Endothelial cell of umbilical vein (primary cell): ENCODE data around the gene TMEM169. TPM values are rescaled to one million over a fixed set of nuclear protein-coding genes. Genes with fewer than 3 reads are reported as not detected.

ENCODE experiments used
- Bru-seq: library from RNA; stranded (reverse); fragments of 400-500 nt; gene quantifications from one replicate; lab custom pipeline; 2021; lab: Mats Ljungman, UMichigan
- BruChase-seq, 2 experiments: library from RNA; stranded (reverse); fragments of 400-500 nt; gene quantifications; one replicate each; lab custom pipeline; 2021; lab: Mats Ljungman, UMichigan
- BruUV-seq: library from RNA; stranded (reverse); fragments of 400-500 nt; replicated peaks from 2 replicates; lab custom pipeline; 2021; lab: Mats Ljungman, UMichigan
- CTCF ChIA-PET: fragments of 300-600, 350-600 bp; sonication (Branson Sonifier 250); formaldehyde crosslinking; loops from one replicate; lab custom pipeline; 2021; ENCODE audit warnings: antibody characterized with exemption, inconsistent platforms; lab: Charles Lee
- POLR2A ChIA-PET: fragments of 300-600, 350-600 bp; sonication (Branson Sonifier 250); formaldehyde crosslinking; loops from one replicate; lab custom pipeline; 2021; ENCODE audit warnings: antibody characterized with exemption, inconsistent platforms; lab: Charles Lee
- DNase-seq: peaks from one replicate; pipeline ENCODE4 v3.0.0-alpha.2; 2011; ENCODE audit warnings: low read depth, low spot score
- FAIRE-seq: peaks from 2 replicates; lab custom pipeline; 2011; peaks lifted over from hg19 to GRCh38; lab: Jason Lieb, UNC
- H2AFZ ChIP-seq: 2 replicates; pipeline ENCODE4 v1.6.0; 2012; ENCODE audit warnings: low read depth, low read length, control low read depth, inconsistent platforms
- H3K27ac ChIP-seq: 2 replicates; pipeline ENCODE4 v1.5.1; 2011; ENCODE audit warnings: low read depth, mild to moderate bottlenecking, control low read depth, low read length, moderate library complexity; ENCODE audit not compliant: insufficient read depth
- H3K27me3 ChIP-seq, 2 experiments: 2 replicates each; pipeline versions ENCODE4 v1.6.0 to v1.6.1; 2011; ENCODE audit warnings: low read length in 2 of 2, mixed read lengths in 1 of 2; ENCODE audit not compliant: control insufficient read depth in 2 of 2, insufficient read depth in 2 of 2
- H3K36me3 ChIP-seq, 2 experiments: 2 replicates in 1 of 2; 3 replicates in 1 of 2; pipeline ENCODE4 v1.5.1; 2011; ENCODE audit warnings: low read length in 2 of 2, mild to moderate bottlenecking in 1 of 2, moderate library complexity in 1 of 2; ENCODE audit not compliant: control insufficient read depth in 2 of 2, insufficient read depth in 2 of 2; ENCODE audit errors: extremely low read depth in 1 of 2
- H3K4me1 ChIP-seq: 3 replicates; pipeline ENCODE4 v1.5.1; 2011; ENCODE audit warnings: mild to moderate bottlenecking, low read length; ENCODE audit not compliant: control insufficient read depth, insufficient read depth; ENCODE audit errors: extremely low read depth
- H3K4me2 ChIP-seq: 2 replicates; pipeline ENCODE4 v1.6.1; 2011; ENCODE audit warnings: low read length, control low read depth, mixed read lengths; ENCODE audit not compliant: insufficient read depth
- H3K4me3 ChIP-seq, 3 experiments: fragments of 200-600 bp in 1 of 3; sonication (generic), shearing (Covaris generic) in 1 of 3; replicated peaks in 1 of 3; 2 replicates each; pipeline ENCODE4 v1.5.1; 2011 to 2016; ENCODE audit warnings: control low read depth in 3 of 3, low read length in 3 of 3, mild to moderate bottlenecking in 2 of 3, inconsistent platforms in 1 of 3, low read depth in 1 of 3, moderate library complexity in 1 of 3; ENCODE audit not compliant: insufficient read depth in 1 of 3
- H3K79me2 ChIP-seq: 2 replicates; pipeline ENCODE4 v1.6.0; 2012; ENCODE audit warnings: low read length, inconsistent platforms; ENCODE audit not compliant: control insufficient read depth, insufficient read depth
- H3K9ac ChIP-seq: replicated peaks from 2 replicates; pipeline ENCODE3; 2011; ENCODE audit warnings: low read length, control low read depth; ENCODE audit not compliant: insufficient read depth; ENCODE audit errors: extremely low read depth
- H3K9me1 ChIP-seq: replicated peaks from 3 replicates; pipeline ENCODE4 v1.6.0; 2011; ENCODE audit warnings: mild to moderate bottlenecking, low read length; ENCODE audit not compliant: control insufficient read depth, insufficient read depth; ENCODE audit errors: extremely low read depth
- H3K9me3 ChIP-seq: replicated peaks from 2 replicates; pipeline ENCODE4 v1.5.1; 2012; ENCODE audit warnings: low read length, inconsistent platforms; ENCODE audit not compliant: control insufficient read depth, insufficient read depth
- H4K20me1 ChIP-seq: replicated peaks from 2 replicates; pipeline ENCODE3; 2011; ENCODE audit warnings: mild to moderate bottlenecking, low read length; ENCODE audit not compliant: control insufficient read depth, insufficient read depth; ENCODE audit errors: extremely low read depth
- EZH2 ChIP-seq: IDR thresholded peaks from 2 replicates; pipeline ENCODE4 v1.6.1; 2012; ENCODE audit warnings: borderline replicate concordance, low read depth, mild to moderate bottlenecking, moderate library complexity, low read length, inconsistent platforms; ENCODE audit not compliant: severe bottlenecking
- GATA2 ChIP-seq: IDR thresholded peaks from 2 replicates; pipeline ENCODE4 v1.7.0; 2011; ENCODE audit warnings: low read depth, mild to moderate bottlenecking, moderate library complexity, mixed read lengths, low read length; ENCODE audit not compliant: insufficient read length, insufficient read depth
- POLR2AphosphoS5 ChIP-seq: IDR thresholded peaks from 2 replicates; pipeline ENCODE4 v1.6.1; 2012; ENCODE audit warnings: low read depth, mild to moderate bottlenecking, control low read depth, low read length, moderate library complexity; ENCODE audit not compliant: insufficient read depth
- dilution Hi-C: fragments of 300-500 bp; cut with MboI; formaldehyde crosslinking; loops from one replicate; pipeline ENCODE4 v1.15.0; 2019; ENCODE audit warnings: low sequenced_read_pairs; ENCODE audit not compliant: extremely low pct_ligation_motif_present
- intact Hi-C: fragments of 100-400 bp; cut with micrococcal nuclease; formaldehyde crosslinking; loops from one replicate; pipeline ENCODE4 v1.10.0; 2022
- long read RNA-seq: library from polyadenylated mRNA; stranded (forward); transcript quantifications from one replicate; pipeline ENCODE4 v2.0.0, GENCODE V29; 2021
- polyA minus RNA-seq, 3 experiments: library from RNA; depleted of rRNA, polyadenylated mRNA; stranded (reverse); fragments of >200 nt; gene quantifications; 1 replicate in 1 of 3; 2 replicates in 2 of 3; pipeline ENCODE4 v1.2.3, GENCODE V29; 2011
- polyA plus RNA-seq, 4 experiments: library from polyadenylated mRNA; depleted of rRNA in 3 of 4; stranded (reverse) in 3 of 4; unstranded in 1 of 4; fragments of >200 nt; gene quantifications; 2 replicates each; pipeline versions ENCODE4 v1.2.1 to v1.2.3, GENCODE V29; 2011 to 2012; ENCODE audit warnings: missing spikeins in 1 of 4
- total RNA-seq: library from RNA; stranded (reverse); gene quantifications from 2 replicates; pipeline ENCODE4 v1.2.3, GENCODE V29; 2021
- TF ChIP-seq, protein P1 (sequence below): IDR thresholded peaks from 2 replicates; pipeline ENCODE4 v1.6.1; 2011; ENCODE audit not compliant: insufficient read depth, insufficient read length

Gene TMEM169, protein sequence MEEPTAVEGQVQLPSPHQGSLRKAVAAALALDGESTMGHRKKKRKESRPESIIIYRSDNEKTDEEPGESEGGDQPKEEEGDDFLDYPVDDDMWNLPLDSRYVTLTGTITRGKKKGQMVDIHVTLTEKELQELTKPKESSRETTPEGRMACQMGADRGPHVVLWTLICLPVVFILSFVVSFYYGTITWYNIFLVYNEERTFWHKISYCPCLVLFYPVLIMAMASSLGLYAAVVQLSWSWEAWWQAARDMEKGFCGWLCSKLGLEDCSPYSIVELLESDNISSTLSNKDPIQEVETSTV
- 0.20 TPM in 1 of 2 replicates, not detected in the other for total RNA-seq
- not detected in 2 replicates for polyA plus RNA-seq
- not detected in 2 replicates for polyA plus RNA-seq (2011; cell fraction: cytosol; rRNA removed)
- polyA plus RNA-seq (2011; cell fraction: nucleus; rRNA removed): not detected in 2 replicates
- polyA plus RNA-seq (2012): 0.07 and 0.18 TPM in 2 replicates
- polyA minus RNA-seq: not detected in 2 replicates
- not detected for polyA minus RNA-seq (2011; cell fraction: cytosol; rRNA and poly(A)+ RNA removed)
- not detected in 2 replicates for polyA minus RNA-seq (2011; cell fraction: nucleus; rRNA and poly(A)+ RNA removed)
- Bru-seq, nascent RNA: percentile 22 among the genes with signal in this experiment
- percentile 5 among the genes with signal in this experiment for BruChase-seq, experiment 1, labeled RNA remaining after a 6-hour chase
- percentile 10 among the genes with signal in this experiment for BruChase-seq, experiment 2, labeled RNA remaining after a 2-hour chase
- long read RNA-seq, partial matches to known transcripts: 0 of 1 reads
- long read RNA-seq, other reads (novel, unspliced or antisense): 1 of 1 reads

DNA sequence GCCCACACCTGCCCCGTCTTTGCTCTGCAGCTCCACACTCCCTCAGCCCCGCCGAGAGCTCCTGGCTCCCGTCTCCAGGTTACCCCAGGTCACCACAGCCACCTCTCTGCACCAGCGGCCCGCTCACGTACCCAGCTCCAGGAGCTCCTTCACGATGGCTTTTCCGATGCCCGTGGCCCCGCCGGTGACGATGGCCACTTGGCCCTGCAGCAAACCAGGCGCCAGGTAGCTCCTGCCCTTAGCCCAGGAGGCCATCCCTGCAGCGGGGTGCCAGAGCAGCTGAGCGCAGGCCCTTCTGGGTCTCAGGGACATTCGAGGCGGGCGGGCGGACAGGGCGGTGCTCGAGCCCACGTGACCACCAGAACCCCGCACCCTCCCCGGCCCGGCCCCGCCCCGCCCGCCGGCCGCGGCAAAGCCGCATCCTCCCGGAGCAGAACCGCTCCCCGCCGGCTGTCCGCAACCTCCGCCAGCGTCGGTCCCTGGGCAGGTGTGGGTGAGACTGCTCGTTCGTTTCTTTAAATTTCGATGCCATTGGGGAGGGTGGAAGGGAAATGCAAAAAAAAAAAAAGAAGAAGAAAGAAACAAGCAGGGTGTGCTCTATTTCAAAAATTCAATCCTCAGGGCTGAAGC is at the start of gene TMEM169, which contains the start of gene PECR:
Gene TMEM169 (plus strand): TSS at position 433 of the 630 bp plus-strand sequence. CDS start 14,045 bp downstream, outside the sequence.
Gene PECR (minus strand): TSS at position 323 of the 630 bp plus-strand sequence. CDS start 68 bp downstream, at position 255.
- DNase-seq: peak; percentile 54
- peak within 1 kb of the TSS; percentile 56 to 68 (median 65) for H3K4me3 ChIP-seq
- POLR2A ChIA-PET: interaction anchor here (0.9 kb wide), 1 partner anchor 29 kb away, joined by 3 read pairs; no protein-coding TSS in a partner anchor
- BruUV-seq: no TSS peak
- peaks cover 9% of the 10 kb centered on the region for H3K4me1 ChIP-seq
- dilution Hi-C loops: no loop called here
- no peaks in the 10 kb centered on the region for H3K9me1 ChIP-seq
- H3K79me2 ChIP-seq: no peaks in the 10 kb centered on the region
- peak within 1 kb of the TSS; percentile 45 for H3K9ac ChIP-seq
- H2AFZ ChIP-seq: peak within 1 kb of the TSS; percentile 99
- no peak within 1 kb of the TSS for H3K27ac ChIP-seq
- CTCF ChIA-PET: interaction anchor here (1.4 to 1.8 kb wide), 5 partner anchors 25 to 132 kb away, joined by 4 to 6 read pairs (median 4); no protein-coding TSS in a partner anchor
- H3K4me2 ChIP-seq: peak within 1 kb of the TSS; percentile 80
- FAIRE-seq: no peak
- H3K27me3 ChIP-seq: peaks cover 8% of the 10 kb centered on the region in 2 experiments
- H3K36me3 ChIP-seq: no peaks in the 10 kb centered on the region
- intact Hi-C loops: no loop called here
- H4K20me1 ChIP-seq: no peaks in the 10 kb centered on the region
- TF ChIP-seq, protein P1, sequence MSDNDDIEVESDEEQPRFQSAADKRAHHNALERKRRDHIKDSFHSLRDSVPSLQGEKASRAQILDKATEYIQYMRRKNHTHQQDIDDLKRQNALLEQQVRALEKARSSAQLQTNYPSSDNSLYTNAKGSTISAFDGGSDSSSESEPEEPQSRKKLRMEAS: no peak
- TF ChIP-seq GATA2 (no peak), EZH2 (peak; percentile 47), POLR2AphosphoS5 (no peak)
- no peaks in the 10 kb centered on the region for H3K9me3 ChIP-seq
